ENCODE data around the gene GAL3ST3.
"Not testable (repeated sequence)": the region's sequence is repeated elsewhere in the genome, so short reads cannot be mapped to it uniquely, and the experiment has no call there.

The GAL3ST3 gene

DNA sequence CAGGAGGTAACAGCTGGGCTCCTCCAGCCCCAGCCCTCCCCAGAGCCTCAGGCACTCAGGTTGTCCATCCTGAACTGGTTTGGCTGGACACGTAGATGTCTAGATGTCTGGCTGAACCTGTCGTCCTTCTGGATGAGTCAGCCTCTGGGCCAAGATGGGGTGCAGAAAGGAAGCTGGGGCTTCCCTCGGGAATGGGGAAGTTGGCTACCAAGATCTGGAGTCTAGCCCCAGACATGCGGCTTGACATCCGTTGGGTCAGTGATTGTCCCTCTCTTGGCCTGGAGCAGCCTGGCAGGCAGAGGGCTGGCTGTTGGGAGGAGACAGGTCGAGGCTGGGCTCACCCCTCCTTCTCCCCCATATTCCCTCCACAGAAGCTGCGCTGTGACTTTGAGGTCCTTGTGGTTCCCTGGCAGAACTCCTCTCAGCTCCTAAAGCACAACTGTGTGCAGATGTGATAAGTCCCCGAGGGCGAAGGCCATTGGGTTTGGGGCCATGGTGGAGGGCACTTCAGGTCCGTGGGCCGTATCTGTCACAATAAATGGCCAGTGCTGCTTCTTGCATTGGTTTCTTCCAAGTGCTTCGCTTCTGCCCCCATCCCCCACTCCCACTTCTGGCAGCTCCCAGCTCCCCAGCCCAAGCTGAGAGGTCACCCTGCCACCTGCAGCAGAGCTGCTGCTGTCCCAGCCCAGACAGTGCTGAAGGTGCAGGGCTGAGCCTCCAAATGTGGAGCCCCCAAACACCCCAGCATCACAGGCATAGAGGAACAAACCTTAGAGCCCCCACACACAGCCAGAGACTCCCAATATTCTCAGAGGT lies 35.8 kb downstream of the GAL3ST3 start:
- no peak for DNase-seq

DNA sequence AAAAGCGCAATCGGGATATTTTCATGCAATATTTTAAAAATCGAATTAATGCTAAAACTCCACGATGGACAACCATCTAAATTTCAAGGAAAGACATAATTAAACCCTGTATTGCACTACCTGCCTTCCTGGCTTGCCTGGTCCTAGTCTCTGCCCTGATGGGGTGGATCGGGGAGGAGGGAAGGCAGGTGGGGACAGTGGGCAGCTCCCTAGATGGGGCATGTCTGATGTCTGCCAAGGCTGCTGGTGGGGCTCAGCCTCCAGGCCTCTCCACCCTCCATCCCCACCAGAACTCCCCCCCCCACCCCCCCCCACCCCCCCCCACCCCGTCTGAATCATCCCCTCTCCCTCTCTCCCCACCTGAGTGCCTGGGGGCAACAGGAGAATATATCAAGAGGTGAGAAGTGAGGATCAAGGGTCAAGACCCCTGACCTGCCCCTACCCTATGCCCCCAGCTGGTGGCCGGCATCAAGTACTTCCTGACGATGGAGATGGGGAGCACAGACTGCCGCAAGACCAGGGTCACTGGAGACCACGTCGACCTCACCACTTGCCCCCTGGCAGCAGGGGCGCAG lies 36.5 kb downstream of the GAL3ST3 start:
- no peak for DNase-seq

DNA sequence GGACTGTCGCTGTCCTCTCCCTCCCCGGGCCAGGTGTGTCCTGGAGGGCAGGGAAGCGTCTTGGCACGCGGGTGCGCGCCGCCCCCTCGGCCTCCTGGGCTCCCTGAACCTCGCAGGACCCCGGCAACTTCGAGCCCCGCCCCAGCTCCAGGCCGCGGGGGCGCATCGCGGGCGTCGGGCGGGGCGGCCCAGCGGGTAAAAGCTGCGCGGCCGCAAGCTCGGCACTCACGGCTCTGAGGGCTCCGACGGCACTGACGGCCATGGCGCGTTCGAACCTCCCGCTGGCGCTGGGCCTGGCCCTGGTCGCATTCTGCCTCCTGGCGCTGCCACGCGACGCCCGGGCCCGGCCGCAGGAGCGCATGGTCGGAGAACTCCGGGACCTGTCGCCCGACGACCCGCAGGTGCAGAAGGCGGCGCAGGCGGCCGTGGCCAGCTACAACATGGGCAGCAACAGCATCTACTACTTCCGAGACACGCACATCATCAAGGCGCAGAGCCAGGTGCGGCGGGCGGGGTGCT lies 37.1 kb downstream of the GAL3ST3 start, which contains the start of gene CST6:
CST6 (plus strand) TSS at position 224 of the 519 bp plus-strand sequence; CDS start at position 261, 37 bp downstream.
- no peak for DNase-seq

DNA sequence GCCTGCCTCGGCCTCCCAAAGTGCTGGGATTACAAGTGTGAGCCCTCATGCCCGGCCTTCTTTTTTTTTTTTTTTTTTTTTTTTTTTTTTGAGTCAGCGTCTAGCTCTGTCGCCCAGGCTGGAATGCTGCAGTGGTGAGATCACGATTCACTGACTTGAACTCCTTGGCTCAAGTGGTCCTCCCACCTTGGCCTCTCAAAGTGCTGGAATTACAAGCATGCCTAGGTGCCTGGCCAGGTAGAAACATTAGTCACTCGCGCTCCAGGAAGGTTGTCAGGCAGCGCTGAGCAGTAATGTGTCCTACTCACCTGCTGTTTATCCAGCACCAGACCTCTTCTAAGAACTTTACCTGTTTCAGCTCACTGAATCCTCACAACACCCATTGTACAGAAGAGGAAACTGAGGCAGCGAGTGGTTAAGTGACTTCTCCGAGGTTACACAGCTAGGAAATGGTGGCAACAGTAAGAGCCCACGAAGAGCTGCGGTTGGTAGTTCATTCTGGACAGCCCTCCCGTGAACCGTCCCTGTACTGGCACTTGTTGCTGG lies 37.6 kb downstream of the GAL3ST3 start:
- no peak for DNase-seq

DNA sequence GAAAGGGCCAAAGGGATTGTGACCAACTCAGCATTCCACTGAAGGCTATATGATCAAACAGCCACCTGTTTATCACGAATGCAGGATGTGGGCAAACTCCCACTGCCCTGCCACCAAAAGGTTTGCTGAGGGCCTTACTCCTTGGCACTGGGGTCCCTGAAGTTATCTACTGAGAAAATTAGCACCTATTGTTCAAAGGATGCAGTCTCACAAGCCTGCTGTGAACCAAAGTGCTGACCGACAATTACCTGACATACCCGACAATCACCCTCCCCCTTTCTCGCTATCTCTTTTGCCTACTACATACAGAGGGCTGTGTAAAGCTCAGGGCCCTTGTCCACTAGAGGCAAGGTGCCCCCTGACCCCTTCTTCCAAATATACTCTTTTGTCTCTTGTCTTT lies 38.9 kb downstream of the GAL3ST3 start:
- not testable (repeated sequence) for DNase-seq

DNA sequence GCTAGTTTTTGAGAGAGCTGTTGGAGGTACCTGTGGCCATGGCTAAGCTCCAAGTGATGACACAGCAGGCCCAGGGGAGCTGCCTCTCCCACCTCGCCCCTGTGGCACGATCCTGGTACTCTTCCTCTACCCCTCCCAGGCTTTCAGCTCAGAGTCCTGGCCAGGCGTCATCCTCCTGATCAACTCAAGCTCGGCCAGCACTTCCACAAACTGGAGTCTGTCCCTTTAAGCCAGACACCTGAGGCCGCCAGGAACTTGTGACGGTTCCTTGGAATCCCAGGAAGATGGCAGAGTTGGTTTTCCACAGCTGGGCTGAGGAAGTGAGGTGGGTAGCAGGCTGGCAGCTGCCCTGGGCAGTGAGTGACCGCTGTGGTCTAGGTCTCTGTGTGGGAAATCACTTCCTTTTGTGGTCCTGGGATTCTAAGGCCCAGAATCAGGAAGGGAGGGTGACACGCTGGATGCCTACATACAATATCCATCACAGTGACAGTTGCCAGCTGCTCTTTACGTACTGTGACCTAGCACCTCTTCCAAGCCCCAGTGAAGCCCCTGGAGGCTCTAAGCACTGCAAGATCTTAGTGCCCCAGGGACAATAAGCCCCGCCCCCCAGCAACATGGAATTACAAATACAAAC lies 40.4 kb downstream of the GAL3ST3 start:
- DNase-seq, result no peak

DNA sequence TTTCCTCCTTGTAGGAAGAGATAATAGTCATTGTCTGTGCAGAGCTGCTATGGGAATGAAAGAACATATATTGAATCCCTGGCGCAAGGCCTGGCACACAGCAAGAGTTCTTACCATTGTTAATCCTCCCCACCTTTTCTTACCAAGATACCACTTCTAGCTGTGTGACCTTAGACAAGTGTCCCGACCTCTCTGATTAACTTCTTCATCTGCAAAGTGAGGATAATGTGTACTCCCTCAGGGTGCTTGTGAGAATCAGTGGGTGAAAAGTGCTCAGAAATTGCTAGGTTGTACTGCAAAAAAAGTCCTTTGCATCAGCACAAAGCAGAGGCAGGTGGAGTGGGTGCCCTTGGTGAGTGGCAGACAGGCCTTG lies 40.9 kb downstream of the GAL3ST3 start:
- no peak for DNase-seq

DNA sequence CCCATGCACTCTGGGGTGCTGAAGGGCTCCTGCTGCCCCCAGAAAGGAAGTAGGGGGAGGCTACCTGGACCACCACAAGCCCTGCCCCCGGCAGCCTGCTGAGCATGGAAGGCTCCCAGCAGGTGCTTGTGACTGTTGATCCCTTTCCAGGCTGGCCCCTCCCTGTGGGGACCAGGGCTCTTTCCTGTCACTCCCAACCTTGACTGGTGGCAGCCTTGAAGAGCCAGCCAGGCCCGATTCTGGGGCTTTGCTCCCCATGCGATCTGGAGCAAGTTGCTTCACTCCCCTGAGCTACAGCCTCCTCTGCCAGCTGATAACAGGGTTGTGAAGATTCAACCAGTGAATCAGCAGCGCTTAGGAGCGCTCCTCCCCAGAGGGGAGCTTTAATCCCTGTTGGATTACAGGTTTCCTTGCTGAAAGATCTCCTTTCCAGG lies 41.7 kb downstream of the GAL3ST3 start:
- no peak for DNase-seq

DNA sequence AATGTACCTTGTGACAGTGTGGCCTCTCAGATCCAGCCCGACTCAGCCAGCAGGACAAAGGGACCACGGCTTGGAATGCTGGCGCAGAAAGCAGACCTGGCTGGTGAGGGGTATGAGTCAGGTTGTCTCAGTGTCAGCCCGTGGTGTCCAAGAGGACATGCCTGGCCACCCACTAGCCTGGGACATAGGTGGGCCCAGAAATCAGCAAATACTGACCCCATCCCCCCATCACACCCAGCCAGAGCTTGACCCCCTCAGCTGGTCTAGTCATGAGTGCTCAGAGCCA lies 42.1 kb downstream of the GAL3ST3 start:
- DNase-seq, result no peak

DNA sequence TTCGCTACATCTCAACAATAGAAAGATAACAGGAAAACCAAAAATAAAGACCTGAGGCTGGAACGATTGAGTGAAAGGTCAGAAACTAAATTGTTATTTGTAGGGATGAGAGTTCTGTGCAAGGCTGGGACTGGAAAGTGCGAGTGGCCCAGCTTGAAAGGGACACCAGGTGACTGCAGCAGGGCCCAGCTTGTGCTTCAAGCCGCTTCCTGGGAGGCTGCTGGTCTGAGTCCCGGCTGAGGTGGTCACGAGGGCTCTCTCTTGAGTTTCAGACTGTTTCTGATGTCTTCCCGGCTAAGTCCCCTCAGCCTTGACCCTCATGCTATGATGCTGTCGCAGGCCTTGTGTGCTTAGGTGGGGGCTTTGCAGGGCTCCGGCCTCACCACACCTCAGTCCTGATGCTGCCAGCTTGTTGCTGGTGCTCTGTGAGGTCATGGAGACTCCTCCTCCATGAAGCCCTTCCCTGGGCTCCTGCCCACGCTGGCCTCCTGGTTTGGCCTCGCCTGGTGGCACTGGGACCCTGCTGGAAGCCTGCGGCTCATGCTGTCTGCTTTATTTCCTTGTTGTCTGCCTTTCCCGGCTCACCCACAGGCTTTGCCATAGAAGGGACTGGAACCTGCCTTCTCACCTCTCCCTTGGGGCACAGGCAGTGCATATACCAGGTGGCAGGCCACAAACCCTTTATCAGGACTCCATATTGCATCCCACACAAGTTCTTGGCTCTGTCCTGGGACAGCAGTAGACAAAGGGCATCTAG lies 42.6 kb downstream of the GAL3ST3 start:
- no peak for DNase-seq

DNA sequence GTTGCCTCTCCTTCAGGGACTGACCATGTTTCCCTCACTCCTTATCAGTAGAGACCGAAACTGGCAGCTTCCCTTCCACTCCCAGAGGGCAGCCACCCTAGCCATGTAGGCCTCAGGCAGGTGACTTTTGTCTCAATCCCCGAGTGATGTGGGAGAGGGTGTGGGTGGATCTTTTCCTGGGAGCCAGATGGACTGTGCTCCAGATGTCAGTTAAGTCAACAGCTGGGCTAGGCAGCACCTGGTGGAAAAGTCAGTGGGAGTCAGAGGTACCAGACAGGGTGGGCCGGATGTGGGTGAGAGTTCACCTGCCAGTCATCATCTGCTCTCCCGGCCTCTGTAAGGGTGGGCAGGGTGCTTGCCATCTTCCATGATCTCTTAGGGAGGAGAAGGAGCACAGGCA lies 44.8 kb downstream of the GAL3ST3 start:
- no peak for DNase-seq

DNA sequence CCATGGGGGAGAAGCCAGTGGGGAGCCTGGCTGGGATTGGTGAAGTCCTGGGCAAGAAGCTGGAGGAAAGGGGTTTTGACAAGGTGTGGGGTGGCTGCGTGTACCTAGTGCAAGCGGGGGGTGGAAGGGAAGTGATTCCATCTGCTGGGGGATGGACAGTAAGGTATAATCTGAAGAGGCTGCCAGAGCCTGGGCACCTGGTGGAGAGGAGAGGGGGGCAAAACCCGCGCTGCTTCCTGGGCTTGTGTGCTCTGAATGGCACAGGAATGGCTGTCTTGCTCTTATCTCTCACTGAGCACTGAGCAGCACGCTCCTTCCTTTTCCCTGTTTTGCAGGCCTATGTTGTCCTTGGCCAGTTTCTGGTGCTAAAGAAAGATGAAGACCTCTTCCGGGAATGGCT lies 45.7 kb downstream of the GAL3ST3 start:
- DNase-seq, result no peak

DNA sequence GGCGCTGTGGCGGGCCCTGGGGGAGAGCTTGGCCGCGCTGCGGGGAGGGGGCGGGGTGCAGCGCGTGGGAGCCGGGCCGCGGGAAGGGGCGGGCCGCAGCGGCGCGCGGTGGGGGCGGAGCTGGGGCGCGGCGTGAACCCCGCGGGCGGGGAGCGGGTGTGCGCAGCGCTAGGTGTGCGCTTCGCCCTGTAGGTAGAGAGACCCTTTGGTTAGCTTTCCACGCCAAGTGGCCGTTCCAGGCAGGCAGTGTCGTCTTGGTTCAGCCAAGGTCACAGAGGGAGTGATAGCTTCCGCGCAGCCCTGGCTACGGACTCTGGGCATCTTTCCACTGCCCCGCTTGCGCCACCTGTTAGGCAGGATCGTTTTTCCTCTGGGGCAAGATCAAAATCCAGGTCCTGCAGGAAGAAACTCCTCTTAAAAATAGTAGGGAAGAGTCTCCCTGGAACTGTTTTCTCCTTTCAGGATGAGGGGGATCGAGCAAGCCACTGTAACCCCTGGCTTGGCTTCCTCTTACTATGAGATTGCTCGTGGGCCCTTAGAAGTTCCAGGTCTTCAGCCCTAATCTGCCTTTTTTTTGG lies 46.2 kb downstream of the GAL3ST3 start:
- DNase-seq, result peak; percentile 62

DNA sequence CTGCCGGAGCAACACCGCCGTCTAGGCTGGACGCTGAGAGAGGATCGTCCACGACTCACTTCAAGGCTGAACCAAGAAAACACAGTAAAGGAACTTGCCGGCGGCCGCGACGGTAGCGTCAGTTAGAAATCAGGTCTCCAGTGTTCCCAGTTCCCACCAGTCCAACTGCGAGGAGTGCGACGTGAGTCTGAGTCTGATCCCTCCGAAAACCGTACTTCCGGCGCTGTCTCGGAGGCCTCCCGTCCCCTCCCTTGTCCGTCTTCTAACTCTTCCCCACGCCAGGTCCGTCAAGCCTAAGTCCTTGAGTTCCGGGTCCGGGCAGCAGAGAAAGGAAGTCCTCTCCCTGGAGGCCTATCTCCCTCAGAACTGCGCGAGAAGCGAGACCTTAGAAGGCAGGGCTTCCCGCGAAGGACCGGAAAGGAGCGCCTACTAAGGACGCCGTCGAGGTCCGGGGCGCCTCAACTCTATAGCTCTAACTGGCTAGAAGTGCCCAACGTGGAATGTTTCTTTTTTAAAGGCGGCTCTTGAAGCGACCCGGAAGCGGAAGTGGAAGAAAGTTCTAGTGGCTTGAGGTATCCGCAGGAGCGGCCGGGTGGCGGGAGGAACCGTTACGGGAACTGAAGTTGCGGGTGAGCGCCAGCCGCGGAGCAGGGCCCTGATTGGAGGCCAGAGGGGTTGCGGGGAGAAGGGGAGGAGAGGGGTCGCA lies 46.9 kb downstream of the GAL3ST3 start, which contains the start of the genes BANF1 and EIF1AD:
BANF1 (plus strand) TSS at position 562 of the 706 bp plus-strand sequence. CDS start 748 bp downstream, outside the sequence.
EIF1AD (minus strand) TSS at position 216 of the 706 bp plus-strand sequence. CDS start 1,768 bp downstream, outside the sequence.
- DNase-seq, result peak; percentile 97

DNA sequence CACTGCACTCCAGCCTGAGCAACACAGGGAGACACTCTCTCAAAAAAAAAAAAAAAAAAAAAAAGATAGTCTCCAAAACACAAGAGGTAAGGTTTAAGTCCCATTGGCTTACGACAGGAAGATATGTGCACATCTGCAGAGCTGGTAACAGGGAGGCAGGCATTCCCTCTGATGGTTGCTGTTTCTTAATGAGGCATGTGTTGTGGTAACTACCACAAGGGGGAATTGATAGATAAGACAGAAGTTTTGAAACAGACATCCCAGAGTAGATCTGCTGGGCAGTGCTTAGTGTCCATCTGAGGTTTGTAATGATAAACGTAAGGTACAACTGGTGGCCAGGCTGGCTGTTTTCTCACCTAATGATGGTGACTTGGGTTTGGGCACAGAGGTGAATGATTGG lies 51.7 kb downstream of the GAL3ST3 start:
- no peak for DNase-seq

DNA sequence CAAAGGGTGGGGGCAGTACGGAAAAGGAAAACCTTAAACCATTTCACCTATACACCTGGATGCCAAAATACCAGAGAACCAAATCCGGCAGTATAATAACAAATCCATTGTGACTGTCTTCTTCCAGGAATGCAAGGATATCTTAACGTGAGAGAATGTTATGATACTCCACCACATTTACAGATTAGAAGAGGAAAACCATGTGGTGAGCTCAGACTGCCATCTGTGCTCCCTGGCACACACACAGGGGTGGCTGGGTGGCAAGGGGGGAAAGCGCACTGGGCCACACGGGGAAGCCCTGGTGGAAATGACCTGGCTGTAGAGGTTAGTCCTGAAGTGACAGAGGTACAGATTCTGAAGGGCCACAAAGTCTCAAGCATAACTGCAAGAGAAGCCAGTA lies 56.9 kb downstream of the GAL3ST3 start:
- no peak for DNase-seq

Data from femur (tissue), 1 donor.